Cardiac septum (tissue), 1 donor: ENCODE measurements around the gene ABHD15. TPM values are rescaled to one million over a fixed set of nuclear protein-coding genes. Genes with fewer than 3 reads are reported as not detected.
"Not testable (repeated sequence)": the region's sequence is repeated elsewhere in the genome, so short reads cannot be mapped to it uniquely, and the experiment has no call there.

Source experiments
- DNase-seq: peaks from one replicate; pipeline ENCODE4 v3.0.0-alpha.2; 2020; ENCODE audit warnings: low spot score
- intact Hi-C: fragments of 100-400 bp; cut with DNase I; formaldehyde crosslinking; loops from one replicate; pipeline ENCODE4 v1.14.0; 2022
- total RNA-seq: library from RNA; stranded (reverse); fragmentation: NEBNext Ultra II Directional; extraction: Animal tissue kit (Norgen Biotek cat#: 25700); gene quantifications from one replicate; pipeline ENCODE4 v1.2.1, GENCODE V29; 2021
- donor health status: DM: no; HTN: no; CAD: no.

ABHD15 gene
- total RNA-seq, 1 donor from 2014 or later: 5.8 TPM

DNA sequence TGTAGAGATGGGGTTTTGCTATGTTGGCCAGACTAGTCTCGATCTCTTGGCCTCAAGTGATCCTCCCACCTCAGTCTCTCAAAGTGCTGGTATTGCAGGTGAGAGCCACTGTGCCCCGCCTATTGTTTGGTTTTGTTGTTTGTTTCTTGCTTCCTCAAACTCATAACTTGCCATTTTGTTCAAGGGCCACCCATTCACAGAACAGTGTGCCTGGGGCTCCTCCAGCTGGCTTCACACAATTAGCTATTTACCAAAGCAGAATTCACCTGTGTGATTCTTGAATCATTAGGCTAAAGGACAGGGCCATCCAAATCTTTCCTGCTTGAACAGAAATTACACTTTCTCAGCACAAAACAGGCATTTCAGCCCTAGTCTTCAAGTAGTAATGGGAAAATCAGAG, 7.2 kb downstream of the ABHD15 start:
- intact Hi-C loops: loop anchor here (10.0 kb wide), 1 partner anchor 165 kb away; the partner anchor contains the start of gene TAOK1
- no peak for DNase-seq

DNA sequence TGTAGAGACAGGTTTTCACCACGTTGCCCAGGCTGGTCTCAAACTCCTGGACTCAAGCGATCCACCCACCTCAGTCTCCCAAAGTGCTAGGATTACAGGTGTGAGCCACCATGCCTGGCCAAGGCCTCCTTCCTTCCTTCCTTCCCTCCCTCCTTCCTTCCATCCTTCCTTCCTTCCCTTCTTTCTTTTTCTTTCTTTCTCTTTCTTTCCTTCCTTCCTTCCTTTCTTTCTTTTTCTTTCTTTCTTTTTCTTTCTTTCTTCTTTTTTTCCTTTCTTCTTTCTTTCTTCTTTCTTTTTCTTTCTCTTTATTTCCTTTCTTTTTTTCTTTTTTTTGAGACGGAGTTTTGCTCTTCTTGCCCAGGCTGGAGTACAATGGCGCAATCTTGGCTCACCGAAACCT, 8.7 kb downstream of the ABHD15 start:
- DNase-seq, intact Hi-C loops: not testable (repeated sequence)

DNA sequence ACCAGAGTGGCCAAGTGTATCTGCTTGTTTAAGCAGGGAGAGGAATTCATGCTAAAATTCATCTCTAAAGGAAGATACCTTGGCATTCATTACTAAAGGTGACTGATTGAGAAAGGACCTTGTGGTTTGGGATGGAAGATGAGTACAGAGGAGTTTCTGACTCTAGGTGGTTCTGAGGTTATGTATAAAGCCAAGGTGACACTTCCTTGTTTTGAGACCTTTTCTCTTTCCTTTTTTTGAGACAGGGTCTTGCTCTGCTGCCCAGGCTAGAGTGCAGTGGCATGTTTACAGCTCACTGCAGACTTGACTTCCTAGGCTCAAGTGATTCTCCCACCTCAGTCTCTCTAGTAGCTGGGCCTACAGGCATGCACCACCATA, 9.1 kb downstream of the ABHD15 start:
- intact Hi-C loops: no loop called here

DNA sequence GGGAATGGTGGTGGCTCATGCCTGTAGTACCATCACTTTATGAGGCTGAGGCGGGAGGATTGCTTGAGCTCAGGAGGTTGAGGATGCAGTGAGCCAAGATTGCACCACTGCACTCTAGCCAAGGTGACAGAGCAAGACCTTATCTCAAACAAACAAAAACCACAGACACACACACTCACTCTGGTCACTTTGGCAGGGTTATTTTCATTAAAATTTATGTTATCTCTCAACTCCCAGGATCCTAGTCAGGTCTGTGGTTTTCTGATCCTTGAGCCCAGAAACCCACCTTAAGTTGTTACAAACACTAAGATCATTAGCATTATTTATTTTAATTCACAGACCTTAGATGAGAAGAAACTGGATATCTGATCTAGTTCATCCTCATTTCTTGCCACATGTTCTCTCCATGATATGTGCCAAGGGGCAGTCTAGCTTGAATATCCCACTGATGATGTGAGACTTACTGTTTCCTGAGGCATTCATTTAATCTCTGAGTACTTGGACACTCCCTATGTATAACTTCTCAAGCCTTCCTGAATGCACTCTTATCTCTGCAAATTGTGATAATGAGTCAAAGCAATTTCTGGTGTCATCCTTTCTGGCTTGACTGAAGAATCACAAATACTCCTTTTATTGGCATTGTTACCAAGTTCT, 9.6 kb downstream of the ABHD15 start:
- intact Hi-C loops: no loop called here

More for the DNA sequence above, 9.1 kb downstream of the ABHD15 start:
- no peak for DNase-seq

DNA sequence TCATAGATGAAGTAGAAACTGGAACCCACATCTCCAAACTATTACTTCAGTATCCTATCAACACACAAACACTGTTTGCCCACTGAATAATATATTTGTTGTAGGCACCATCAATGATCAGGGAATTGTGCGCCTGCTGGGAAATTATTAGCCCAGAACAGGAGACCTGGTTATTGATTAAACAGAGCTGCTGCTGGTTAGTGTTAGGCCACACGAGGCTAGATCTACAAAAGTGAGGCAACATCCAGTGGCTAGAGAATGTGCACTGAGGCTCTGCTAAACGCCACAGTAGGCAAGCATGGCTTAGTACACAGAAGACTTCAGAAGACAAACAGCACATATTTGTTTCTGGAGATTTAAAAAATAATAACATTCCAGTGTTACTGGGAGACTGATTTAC, 11.0 kb downstream of the ABHD15 start:
- intact Hi-C loops: no loop called here
- DNase-seq: no peak

More for the DNA sequence above, 9.6 kb downstream of the ABHD15 start:
- no peak for DNase-seq

DNA sequence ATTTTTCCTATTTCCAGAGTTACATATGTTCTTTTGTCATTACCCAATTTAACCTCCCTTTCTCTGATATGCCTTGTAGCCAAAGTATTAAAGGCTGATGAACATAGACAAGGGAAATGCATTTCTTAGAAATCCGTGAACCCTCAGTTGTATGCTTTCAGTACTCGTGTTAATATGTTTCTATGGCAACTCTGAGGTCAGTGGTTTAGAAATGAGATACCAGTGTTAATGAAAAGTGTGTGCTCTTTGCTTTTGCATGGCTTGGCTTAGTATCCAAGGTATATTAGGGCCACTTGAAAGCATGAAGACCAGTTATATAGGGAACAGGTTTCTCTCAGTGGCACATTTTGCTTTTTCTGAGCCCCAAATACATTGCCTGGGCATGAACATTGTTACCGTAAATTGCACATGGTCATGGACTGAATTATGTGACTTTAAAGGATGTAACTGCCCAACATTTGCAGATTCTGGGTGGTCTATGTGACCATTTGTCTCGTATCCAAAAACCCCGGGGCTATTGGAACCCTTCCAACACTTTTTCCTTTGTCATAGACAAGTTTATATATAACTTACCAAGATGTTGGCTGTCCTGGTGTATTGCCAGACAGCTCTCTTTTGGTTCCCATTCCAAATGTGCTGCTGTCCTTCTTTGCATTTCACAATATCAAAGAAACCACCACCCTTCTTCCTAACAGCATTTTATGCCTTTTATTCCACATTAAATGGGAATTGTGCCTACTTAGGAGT, 17.5 kb downstream of the ABHD15 start:
- no peak for DNase-seq
- intact Hi-C loops: no loop called here

DNA sequence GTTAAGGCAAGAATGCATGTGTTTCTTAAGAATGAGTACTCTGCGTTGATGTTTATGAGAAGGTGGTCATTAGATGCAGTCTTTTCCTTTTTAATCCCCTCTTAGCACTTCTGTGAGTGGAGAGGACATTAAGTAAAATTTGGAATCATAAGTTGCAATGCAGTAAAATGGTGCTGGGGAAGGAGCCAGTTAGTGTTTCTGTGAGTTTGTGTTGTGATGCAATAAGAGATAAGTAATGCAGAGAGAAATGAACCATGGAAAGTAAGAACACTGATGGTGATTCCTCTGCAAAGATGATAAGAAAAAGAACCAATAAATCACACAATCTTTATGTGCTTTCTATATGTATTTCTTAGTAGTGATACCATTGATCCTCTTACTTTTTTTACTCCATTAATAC, 20.0 kb downstream of the ABHD15 start:
- no peak for DNase-seq
- intact Hi-C loops: no loop called here

DNA sequence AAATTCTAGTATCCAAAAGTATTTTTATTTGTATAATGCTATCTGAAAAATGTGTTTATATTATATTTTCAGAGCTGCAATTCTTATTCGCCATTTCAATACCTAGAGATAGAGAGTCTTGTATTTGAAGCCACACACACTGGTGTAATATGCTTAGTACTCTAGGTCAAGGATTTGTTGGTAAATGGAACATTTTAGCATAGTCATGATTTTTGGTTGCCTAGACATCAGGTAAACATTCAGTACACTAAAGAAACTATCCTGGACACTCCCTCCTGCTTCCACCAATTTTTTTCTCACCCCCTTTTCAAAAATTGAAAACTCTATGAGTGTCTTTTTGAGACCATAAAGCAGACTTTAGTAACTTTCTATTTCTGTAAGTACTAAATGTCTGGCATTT, 20.8 kb downstream of the ABHD15 start:
- no peak for DNase-seq
- intact Hi-C loops: no loop called here

DNA sequence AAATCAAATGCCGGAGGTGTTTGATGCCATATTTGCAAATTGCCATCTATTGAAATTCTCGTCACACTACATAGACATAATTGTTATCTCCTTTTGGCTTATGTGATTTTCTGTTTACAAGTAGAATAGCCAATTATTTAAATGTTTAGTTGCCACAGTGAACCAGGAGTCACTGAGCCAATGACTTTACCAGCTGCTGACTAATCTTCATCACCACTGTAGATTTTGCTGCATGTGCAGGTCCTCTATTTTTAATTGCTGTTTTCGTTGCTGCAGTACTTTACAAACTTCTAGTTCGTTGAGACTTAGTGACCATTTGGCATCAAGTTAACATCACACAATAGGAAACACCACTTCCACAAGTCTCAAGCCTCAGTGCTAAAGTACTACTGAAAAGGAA, 22.8 kb downstream of the ABHD15 start:
- intact Hi-C loops: no loop called here
- DNase-seq: no peak

DNA sequence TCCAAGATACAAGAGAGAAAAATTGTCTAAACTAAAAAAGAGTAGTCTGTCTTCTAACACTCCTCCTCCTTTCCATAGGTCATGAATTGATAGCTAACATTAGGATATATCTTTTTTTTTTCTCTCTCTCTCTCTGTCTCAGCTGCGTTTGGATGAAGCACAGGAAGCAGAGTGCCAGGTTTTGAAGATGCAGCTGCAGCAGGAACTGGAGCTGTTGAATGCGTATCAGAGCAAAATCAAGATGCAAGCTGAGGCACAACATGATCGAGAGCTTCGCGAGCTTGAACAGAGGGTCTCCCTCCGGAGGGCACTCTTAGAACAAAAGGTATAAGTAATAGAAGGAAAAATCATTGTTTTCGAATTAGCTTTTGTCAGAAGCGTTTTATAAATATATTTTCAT, 32.9 kb downstream of the ABHD15 start:
- no peak for DNase-seq
- intact Hi-C loops: no loop called here

DNA sequence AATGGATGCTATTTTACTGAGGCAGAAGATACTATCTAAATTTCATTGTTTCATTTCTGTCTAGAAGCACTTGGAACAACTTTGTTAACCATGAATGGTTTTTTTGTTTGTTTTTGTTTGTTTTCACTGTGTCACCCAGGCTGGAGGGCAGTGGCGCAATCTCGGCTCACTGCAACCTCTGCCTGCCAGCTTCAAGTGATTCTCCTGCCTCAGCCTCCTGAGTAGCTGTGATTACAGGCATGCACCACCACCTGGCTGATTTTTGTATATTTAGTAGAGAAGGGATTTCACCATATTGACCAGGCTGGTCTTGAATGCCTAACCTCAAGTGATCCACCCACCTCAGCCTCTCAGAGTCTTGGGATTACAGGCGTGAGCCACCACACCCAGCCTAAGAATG, 40.5 kb downstream of the ABHD15 start:
- no peak for DNase-seq
- intact Hi-C loops: no loop called here

DNA sequence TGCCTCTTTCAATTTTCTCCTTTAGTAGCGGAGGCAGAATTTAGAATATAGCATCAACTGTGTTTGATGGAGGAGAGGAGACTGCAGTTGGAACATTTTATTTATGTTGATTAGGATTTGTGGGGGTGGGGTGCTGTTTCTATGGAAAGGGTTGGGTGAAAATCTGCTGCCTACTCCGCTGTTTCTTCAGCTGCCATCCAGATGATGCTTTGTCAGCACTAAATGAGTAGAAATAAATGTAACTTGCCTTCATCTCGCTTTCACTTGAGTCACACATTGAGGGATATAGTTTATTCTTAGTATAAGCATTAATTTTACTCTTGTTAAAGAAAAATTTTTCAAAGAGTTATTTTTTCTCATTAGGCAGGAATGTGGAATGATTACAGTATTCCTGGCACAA, 42.1 kb downstream of the ABHD15 start:
- DNase-seq: no peak
- intact Hi-C loops: no loop called here

DNA sequence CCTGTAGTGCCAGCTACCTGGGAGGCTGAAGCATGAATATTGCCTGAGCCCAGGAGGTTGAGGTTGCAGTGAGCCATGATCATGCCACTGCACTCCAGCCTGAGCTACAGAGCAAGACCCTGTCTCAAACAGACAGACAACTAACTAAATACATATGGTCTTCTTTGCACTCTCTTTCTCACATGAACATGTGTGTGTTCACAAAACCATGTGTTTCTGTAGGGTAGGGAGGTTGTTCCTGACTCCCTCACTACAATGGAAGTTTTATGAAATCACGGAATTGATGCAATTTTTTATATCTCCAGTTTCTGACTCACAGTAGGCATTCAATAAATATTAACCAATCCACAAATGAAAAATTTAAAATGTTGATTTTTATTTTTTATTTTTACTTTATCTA, 48.5 kb downstream of the ABHD15 start:
- intact Hi-C loops: no loop called here
- DNase-seq: no peak

DNA sequence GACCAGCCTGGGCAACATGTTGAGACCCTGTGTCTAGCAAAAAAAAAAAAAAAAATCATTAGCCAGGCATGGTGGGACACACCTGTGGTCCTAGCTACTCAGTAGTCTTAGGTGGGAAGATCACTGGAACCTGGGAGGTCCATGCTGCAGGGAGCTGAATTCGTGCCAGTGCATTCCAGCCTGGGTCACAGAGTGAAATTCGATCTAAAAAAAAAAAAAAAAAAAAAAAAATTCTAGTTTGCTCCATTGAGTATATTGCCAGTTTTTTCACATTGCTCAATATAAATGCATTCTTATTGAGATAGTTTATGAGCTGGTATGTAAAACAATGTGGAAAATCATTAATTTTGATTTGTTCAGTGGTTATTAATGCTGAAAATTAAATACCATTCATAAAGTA, 52.0 kb downstream of the ABHD15 start:
- DNase-seq: no peak
- intact Hi-C loops: no loop called here

DNA sequence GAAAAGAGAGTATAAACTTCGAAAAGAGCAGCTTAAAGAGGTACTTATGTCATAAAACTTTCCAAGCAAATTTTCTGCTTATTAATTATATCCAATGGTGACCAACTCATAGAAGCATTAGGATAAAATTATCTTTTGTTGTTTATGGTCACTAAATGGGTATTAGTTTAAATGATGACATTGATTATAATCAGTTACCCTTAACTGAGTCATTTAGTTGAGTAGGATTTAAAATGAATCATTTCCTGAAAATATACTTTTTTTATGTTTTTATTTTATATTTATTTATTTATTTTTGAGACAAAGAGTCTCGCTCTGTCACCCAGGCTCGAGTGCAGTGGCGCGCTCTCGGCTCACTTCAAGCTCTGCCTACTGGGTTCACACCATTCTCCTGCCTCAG, 55.9 kb downstream of the ABHD15 start:
- intact Hi-C loops: no loop called here
- no peak for DNase-seq

Other genes starting within 250 kb of the ABHD15 start
- gene TAOK1, start 176.7 kb downstream of the ABHD15 start, total RNA-seq: 64.8 TPM
- gene TP53I13, start 1.7 kb upstream of the ABHD15 start, total RNA-seq: 31.9 TPM
- 36.2 TPM for gene GIT1, start 22.6 kb upstream of the ABHD15 start, total RNA-seq
- gene ANKRD13B, start 26.1 kb upstream of the ABHD15 start, total RNA-seq: 8.1 TPM
- 128 TPM for gene CORO6, start 55.9 kb upstream of the ABHD15 start, total RNA-seq